B cell (primary cell): ENCODE data around the gene ARMC6. TPM values are rescaled to one million over a fixed set of nuclear protein-coding genes. Genes with fewer than 3 reads are reported as not detected.

Experiments used
- ATAC-seq: fragments of 200-7000 bp; cut with Tn5 transposase; one replicate; pipeline ENCODE4 v1.10.0; 2021; ENCODE audit warnings: low read depth, mild to moderate bottlenecking, moderate number of reproducible peaks, moderate library complexity
- CTCF ChIA-PET: fragments of 350-600 bp; sonication (Branson Sonifier 250); formaldehyde crosslinking; loops from one replicate; lab custom pipeline; 2021; ENCODE audit warnings: antibody characterized with exemption, inconsistent platforms; lab: Charles Lee
- POLR2A ChIA-PET: fragments of 350-600 bp; sonication (Branson Sonifier 250); formaldehyde crosslinking; loops from one replicate; lab custom pipeline; 2021; ENCODE audit warnings: antibody characterized with exemption; lab: Charles Lee
- DNase-seq: peaks from one replicate; pipeline ENCODE4 v3.0.0; 2013
- H2AFZ ChIP-seq: 2 replicates; pipeline ENCODE4 v1.6.1; 2012; ENCODE audit warnings: mild to moderate bottlenecking, low read depth, low read length; ENCODE audit not compliant: insufficient read depth, poor library complexity, severe bottlenecking
- H3K27ac ChIP-seq, 2 donors: 1 replicate in 1 of 2; 2 replicates in 1 of 2; pipeline ENCODE4 v1.5.1; 2012 to 2013; ENCODE audit warnings: low read length in 2 of 2, mild to moderate bottlenecking in 2 of 2, moderate library complexity in 1 of 2
- H3K27me3 ChIP-seq, 4 experiments: fragments of 200-600 bp in 1 of 4; sonication (generic) in 1 of 4; replicated peaks in 1 of 4; 1 replicate in 2 of 4; 2 replicates in 2 of 4; pipeline versions ENCODE4 v1.6.1 to v1.7.0; 2013 to 2016; ENCODE audit warnings: low read length in 3 of 4, mild to moderate bottlenecking in 2 of 4, mixed read lengths in 1 of 4, moderate library complexity in 1 of 4; ENCODE audit not compliant: insufficient read depth in 4 of 4, control insufficient read depth in 3 of 4; ENCODE audit errors: control extremely low read depth in 1 of 4
- H3K36me3 ChIP-seq, 2 experiments: replicated peaks in 1 of 2; 1 replicate in 1 of 2; 2 replicates in 1 of 2; pipeline versions ENCODE4 v1.6.1 to v1.7.1; 2013; ENCODE audit warnings: low read length in 1 of 2; ENCODE audit not compliant: insufficient read depth in 2 of 2, control insufficient read depth in 1 of 2; ENCODE audit errors: control extremely low read depth in 1 of 2, extremely low read depth in 1 of 2
- H3K4me1 ChIP-seq, 2 donors: fragments of 200-600 bp in 1 of 2; sonication (generic) in 1 of 2; 1 replicate in 1 of 2; 2 replicates in 1 of 2; pipeline versions ENCODE4 v1.5.1 to v1.6.1; 2013 to 2017; ENCODE audit warnings: low read length in 2 of 2; ENCODE audit not compliant: control insufficient read depth in 2 of 2, insufficient read depth in 2 of 2
- H3K4me2 ChIP-seq: replicated peaks from 2 replicates; pipeline ENCODE3; 2012; ENCODE audit warnings: mild to moderate bottlenecking, low read depth, low read length; ENCODE audit not compliant: poor library complexity, severe bottlenecking
- H3K4me3 ChIP-seq, 5 experiments: fragments of 200-600 bp in 1 of 5; sonication (generic) in 1 of 5; 1 replicate in 3 of 5; 2 replicates in 2 of 5; pipeline versions ENCODE4 v1.5.1 to v1.7.0; 2011 to 2016; ENCODE audit warnings: low read length in 4 of 5, mild to moderate bottlenecking in 4 of 5, low read depth in 2 of 5, control low read depth in 1 of 5, moderate library complexity in 1 of 5; ENCODE audit not compliant: insufficient read depth in 1 of 5; ENCODE audit errors: control extremely low read depth in 1 of 5, extremely low read depth in 1 of 5
- H3K79me2 ChIP-seq: fragments of 200-600 bp; sonication (generic); one replicate; pipeline ENCODE4 v1.6.0; 2016; ENCODE audit warnings: low read length; ENCODE audit not compliant: control insufficient read depth, insufficient read depth
- H3K9ac ChIP-seq: fragments of 200-600 bp; sonication (generic); 2 replicates; pipeline ENCODE4 v1.6.1; 2017; ENCODE audit warnings: mild to moderate bottlenecking, low read length, moderate library complexity
- H3K9me3 ChIP-seq, 3 donors: one replicate each; pipeline versions ENCODE4 v1.6.1 to v1.7.1; 2013; ENCODE audit warnings: low read length in 2 of 3; ENCODE audit not compliant: control insufficient read depth in 2 of 3, insufficient read depth in 1 of 3; ENCODE audit errors: control extremely low read depth in 1 of 3
- H4K20me1 ChIP-seq: 2 replicates; pipeline ENCODE4 v1.6.0; 2012; ENCODE audit warnings: mild to moderate bottlenecking, low read length; ENCODE audit not compliant: insufficient read depth, control insufficient read depth, poor library complexity, severe bottlenecking
- H3K27ac Mint-ChIP-seq: one replicate; pipeline ENCODE4 v1.8.0; 2021; ENCODE audit warnings: mixed read lengths
- H3K27me3 Mint-ChIP-seq: one replicate; pipeline ENCODE4 v1.8.0; 2021; ENCODE audit warnings: mixed read lengths
- H3K4me1 Mint-ChIP-seq: one replicate; pipeline ENCODE4 v1.8.0; 2021; ENCODE audit warnings: mixed read lengths
- H3K4me3 Mint-ChIP-seq: one replicate; pipeline ENCODE4 v1.8.0; 2021; ENCODE audit warnings: mixed read lengths
- H3K9me3 Mint-ChIP-seq: one replicate; pipeline ENCODE4 v1.8.0; 2022; ENCODE audit warnings: mixed read lengths; ENCODE audit not compliant: insufficient read depth
- CTCF ChIP-seq: fragments of 200-600 bp; IDR thresholded peaks from one replicate; pipeline ENCODE4 v1.8.0; 2022; ENCODE audit warnings: antibody characterized with exemption, mild to moderate bottlenecking
- EZH2 ChIP-seq: IDR thresholded peaks from 2 replicates; pipeline ENCODE4 v1.6.1; 2012; ENCODE audit warnings: borderline replicate concordance, low read depth, mild to moderate bottlenecking, moderate library complexity, low read length; ENCODE audit not compliant: insufficient read depth, poor library complexity, severe bottlenecking
- WGBS: methylation state at CpG from one replicate; pipeline ENCODE4 v1.1.5; 2013; ENCODE audit warnings: missing lambda C conversion rate; ENCODE audit not compliant: insufficient coverage; 5-methylcytosine and 5-hydroxymethylcytosine counted together
- intact Hi-C: fragments of 100-400 bp; cut with micrococcal nuclease; formaldehyde crosslinking; loops from one replicate; pipeline ENCODE4 v1.10.0; 2022
- polyA plus RNA-seq: library from polyadenylated mRNA; depleted of rRNA; stranded (reverse); fragments of >200 nt; gene quantifications from 2 replicates; pipeline ENCODE4 v1.2.3, GENCODE V29; 2012
- total RNA-seq, 2 donors: library from RNA; stranded (reverse); fragments of 120-200 nt in 1 of 2; gene quantifications; 1 replicate in 1 of 2; 2 replicates in 1 of 2; pipeline versions ENCODE4 v1.2.3 to v1.2.4, GENCODE V29; 2013 to 2022

The ARMC6 gene
- total and polyA plus RNA-seq, 2 donors (not counting 1 experiment from before 2014, with no cell fraction given) = 15.2 to 27.6 TPM

DNA sequence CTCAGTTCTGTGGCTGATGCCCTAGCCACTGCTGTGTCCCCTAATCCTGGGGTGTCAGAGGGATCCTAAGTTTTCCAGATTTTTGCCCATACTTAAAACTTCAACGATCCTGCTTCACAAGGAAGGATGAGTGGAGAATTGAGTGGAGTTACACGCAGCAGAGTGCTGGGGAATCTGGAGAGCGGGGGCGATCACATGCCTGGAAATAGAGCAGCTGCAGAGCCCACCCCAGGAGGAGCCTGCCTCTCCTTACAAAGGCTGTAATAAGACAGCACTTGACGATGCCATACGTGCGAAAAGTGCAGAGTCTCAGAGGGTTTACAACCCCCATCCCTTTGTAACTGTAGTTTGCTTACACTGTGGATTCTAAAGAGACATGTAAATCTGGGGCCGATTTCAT is 40.7 kb upstream of the ARMC6 start:
- 97% methylated on average over 4 of the region's 8 CpGs for WGBS
- Histone ChIP-seq H3K27me3 (no peaks in the 10 kb centered on the region), H3K79me2 (no peaks in the 10 kb centered on the region), H2AFZ (no peak overlapping the region), H3K4me1 (no peaks in the 10 kb centered on the region), H3K9ac (no peak overlapping the region), H3K36me3 (peaks cover 0 to 35% of the 10 kb centered on the region in 2 experiments), H4K20me1 (no peaks in the 10 kb centered on the region), H3K4me3 (no peak overlapping the region), H3K27ac (no peak overlapping the region), H3K9me3 (no peaks in the 10 kb centered on the region), H3K4me2 (no peak overlapping the region)
- intact Hi-C loops = no loop called here
- ChIA-PET POLR2A (no interaction called here), CTCF (interaction anchor here (0.6 kb wide), 1 partner anchor 153 kb away, joined by 3 read pairs; no protein-coding TSS in a partner anchor)
- no peak for DNase-seq
- Mint-ChIP-seq H3K4me1 (no peaks in the 10 kb centered on the region), H3K4me3 (no peak overlapping the region), H3K27me3 (no peaks in the 10 kb centered on the region), H3K27ac (no peak overlapping the region), H3K9me3 (no peaks in the 10 kb centered on the region)
- no peak for ATAC-seq
- no peak for TF ChIP-seq CTCF
- no peak for TF ChIP-seq EZH2

DNA sequence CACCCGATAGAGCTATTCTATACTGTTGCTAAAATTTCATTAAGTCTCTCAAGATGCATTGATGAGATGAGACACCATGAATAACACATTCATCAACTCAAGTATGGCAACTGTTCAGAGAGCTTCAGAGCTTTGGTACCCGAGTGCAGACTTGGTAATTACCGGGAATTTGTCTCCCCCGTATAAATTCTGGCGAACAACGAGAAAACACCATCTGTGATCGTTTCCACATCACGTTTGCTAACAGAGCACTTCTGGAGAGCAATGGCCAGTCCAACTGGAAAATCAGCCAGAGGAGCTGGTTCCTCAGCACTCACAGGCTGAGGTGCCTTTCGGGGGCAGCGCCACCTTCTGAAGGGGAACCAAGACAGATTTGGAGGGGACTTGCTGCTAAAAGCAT is 40.3 kb upstream of the ARMC6 start:
- Mint-ChIP-seq H3K9me3 (no peaks in the 10 kb centered on the region), H3K27me3 (no peaks in the 10 kb centered on the region), H3K4me1 (no peaks in the 10 kb centered on the region), H3K27ac (no peak overlapping the region), H3K4me3 (no peak overlapping the region)
- Histone ChIP-seq H3K4me2 (no peak overlapping the region), H3K4me3 (no peak overlapping the region), H3K4me1 (no peaks in the 10 kb centered on the region), H4K20me1 (no peaks in the 10 kb centered on the region), H3K79me2 (no peaks in the 10 kb centered on the region), H3K9ac (no peak overlapping the region), H2AFZ (no peak overlapping the region), H3K27me3 (no peaks in the 10 kb centered on the region), H3K36me3 (peaks cover 0 to 37% of the 10 kb centered on the region in 2 experiments), H3K27ac (no peak overlapping the region), H3K9me3 (no peaks in the 10 kb centered on the region)
- TF ChIP-seq EZH2 = no peak
- no peak for TF ChIP-seq CTCF
- CTCF ChIA-PET = no interaction called here
- DNase-seq = no peak
- POLR2A ChIA-PET = no interaction called here
- ATAC-seq = no peak
- intact Hi-C loops = no loop called here
- WGBS = 99% methylated on average over 9 of the region's 10 CpGs
